Medulla oblongata (tissue), 1 donor: ENCODE measurements around the gene ZDHHC7.
"Not testable (repeated sequence)": the region's sequence is repeated elsewhere in the genome, so short reads cannot be mapped to it uniquely, and the experiment has no call there.

Experiments
- DNase-seq: peaks from one replicate; pipeline ENCODE4 v3.0.0-alpha.2; 2015; ENCODE audit errors: extremely low spot score

ZDHHC7 gene

GRCh38 chr16:84938616-84939015, 72.7 kb downstream of the ZDHHC7 start:
- not testable (repeated sequence) for DNase-seq

- DNase-seq = no peak
These were observed 73.9 kb downstream of the ZDHHC7 start for GRCh38 chr16:84937196-84938005.

DNA sequence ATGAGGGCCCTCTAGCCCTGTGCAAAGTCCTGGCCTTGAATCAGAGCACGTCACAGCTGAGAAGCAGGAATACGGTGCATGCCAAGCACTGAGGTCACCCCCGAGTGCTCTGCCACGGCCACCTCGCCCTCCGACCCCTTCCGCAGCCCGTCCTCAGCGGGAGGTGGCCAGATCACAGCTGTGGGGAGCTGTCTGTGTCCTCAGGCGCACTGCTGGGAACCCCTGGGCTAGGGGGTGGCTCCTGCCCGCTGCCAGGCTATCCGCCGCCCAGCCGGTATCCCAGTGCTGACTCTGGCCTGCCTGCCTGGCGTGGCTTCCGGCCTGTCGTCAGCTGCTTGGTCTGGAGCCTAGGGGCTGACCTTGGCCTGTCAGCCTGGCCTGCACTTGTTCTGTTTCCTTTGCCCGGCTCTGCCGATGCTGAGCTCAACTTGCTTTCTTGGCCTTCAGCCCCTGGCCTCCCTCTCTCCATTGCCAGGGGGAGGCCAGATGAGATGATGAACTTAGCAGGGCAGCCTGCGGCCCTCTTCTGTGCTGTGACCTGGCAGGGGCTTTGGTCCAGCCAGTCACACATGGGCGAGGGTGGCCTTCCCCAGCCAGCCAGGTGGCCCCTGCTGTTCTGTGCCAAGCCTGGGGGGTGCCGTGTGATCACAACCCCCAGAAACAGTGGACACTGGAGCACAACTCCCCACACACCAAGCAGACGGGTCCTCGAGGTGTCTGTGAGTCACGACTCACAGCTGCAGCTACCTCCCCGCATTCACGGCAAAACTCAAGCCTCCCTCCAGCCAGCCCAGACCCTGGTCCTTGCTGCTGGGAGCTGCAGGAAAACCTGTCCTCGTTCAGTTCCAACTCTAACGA, 77.3 kb downstream of the ZDHHC7 start:
- DNase-seq = peak; percentile 79

DNA sequence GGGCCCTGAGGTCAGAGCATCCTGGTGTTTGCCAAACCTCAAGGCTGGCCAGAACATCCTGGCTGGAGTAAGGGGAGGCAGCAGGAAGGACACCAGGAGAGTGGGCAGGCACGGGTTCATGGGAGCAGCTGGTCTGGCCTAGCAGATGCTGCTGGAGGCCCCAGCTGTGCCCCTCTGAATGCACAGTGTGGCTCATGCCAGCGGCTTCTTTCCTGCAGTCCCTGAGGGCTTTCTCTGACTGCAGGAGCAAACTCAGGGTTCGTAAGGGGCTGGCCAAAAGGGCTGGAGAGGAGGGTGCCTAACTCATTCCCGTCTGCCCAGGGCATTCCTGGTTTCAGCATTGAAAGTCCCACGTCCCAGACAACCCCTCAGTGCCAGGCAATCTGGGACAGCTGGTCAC, 78.7 kb downstream of the ZDHHC7 start:
- DNase-seq = no peak

GRCh38 chr16:84931506-84931905, 79.8 kb downstream of the ZDHHC7 start:
- DNase-seq = no peak

- no peak for DNase-seq
These were observed 80.2 kb downstream of the ZDHHC7 start for GRCh38 chr16:84931107-84931494.

GRCh38 chr16:84930298-84931106, 80.8 kb downstream of the ZDHHC7 start:
- DNase-seq = no peak

DNA sequence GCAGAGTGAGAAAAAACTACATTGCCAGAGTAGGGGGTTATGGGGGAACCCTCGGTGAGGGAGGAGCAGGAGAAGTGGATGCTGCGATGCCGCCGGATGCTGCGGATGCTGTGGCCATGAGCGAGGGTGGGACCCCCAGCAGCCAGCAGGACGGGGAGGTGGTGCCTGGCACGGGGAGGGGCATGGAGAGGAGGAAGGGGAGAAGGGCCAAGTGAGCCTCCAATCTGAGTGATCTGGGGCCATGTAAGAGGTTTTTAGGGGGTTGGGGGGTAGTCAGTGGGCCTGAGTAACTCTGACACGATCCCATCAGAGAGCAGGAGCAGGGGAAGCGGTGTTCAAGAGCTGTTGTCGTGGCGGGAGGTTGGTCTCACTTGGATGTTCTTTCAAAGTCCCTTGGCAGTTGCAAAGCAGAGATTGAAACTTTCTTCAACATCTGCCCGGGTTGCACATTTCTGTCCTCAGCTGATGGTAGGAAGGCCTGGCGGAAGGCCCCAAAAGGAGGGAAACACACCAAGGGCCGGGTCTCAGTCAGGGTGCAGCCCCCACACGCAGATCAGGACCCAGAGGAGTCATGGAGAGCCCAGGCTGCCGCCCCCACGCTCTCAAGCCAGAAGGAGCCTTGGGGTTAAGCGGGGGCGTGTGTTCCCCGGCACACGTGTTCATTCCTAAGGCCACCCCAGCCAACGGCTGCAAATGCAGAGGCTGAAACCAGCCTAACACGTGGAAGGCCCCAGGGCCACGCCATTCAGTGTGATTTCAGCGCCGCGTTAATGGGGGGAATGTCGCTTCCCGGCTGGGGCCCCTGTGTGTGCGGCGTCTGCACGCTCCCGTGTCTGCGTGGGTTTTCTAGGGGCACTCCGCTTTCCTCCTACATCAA, 81.7 kb downstream of the ZDHHC7 start:
- no peak for DNase-seq

DNA sequence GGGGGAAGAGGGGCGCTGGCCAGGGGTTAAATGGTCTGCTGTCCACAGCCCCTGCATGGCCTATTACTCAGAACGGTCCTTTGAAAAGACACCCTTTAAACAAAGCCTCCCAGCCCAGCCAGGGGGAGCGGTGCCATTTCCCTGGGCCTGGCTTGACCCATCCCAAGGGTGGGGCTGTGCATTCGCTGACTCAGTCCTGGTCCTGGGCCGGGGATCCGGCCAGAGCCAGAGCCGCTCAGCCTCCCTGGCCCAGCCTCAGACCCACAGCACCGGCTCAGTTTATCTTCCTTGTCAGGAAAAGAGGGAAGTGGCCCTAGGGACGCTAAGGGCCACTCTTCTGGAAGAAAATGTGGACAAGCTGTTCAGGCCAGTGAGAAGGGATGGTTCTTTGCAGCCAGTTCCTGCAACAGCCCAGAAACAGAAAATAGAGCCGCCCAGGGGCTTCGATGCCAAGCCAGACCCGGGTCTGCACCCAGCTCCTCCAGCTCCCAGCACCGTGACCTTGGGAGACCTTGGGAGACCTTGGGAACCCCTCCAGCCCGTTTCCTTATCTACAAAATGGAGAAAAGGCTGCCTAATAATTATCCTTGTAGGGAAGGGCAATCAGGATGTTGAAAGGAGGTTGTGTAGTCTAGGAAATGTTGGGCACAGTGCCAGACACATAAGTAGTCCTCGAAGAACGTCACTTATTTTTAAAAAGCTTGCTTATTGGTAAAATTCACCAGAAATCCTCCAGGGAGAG, 82.5 kb downstream of the ZDHHC7 start:
- peak; percentile 48 for DNase-seq

GRCh38 chr16:84927621-84928591, 83.4 kb downstream of the ZDHHC7 start:
- no peak for DNase-seq

DNA sequence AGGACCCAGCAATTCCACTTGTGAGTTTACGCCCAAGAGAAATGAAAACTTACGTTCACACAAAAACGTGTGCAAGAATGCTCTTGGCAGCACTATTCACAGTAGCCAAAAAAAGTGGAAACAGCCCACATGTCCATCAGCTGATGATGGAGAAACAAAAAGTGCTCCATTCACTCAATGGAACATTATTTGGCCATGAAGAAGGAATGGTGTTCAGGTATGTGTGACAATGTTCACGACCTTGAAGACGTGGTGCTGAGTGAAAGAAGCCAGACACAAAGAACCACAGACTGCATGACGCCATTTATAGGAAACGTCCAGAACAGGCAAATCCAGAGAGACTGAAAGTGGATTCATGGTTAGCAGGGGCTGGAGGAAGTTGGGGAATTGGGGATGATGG, 84.9 kb downstream of the ZDHHC7 start:
- no peak for DNase-seq

GRCh38 chr16:84925773-84926372, 85.5 kb downstream of the ZDHHC7 start:
- no peak for DNase-seq

GRCh38 chr16:84925092-84925772, 86.1 kb downstream of the ZDHHC7 start:
- DNase-seq = peak; percentile 32

DNA sequence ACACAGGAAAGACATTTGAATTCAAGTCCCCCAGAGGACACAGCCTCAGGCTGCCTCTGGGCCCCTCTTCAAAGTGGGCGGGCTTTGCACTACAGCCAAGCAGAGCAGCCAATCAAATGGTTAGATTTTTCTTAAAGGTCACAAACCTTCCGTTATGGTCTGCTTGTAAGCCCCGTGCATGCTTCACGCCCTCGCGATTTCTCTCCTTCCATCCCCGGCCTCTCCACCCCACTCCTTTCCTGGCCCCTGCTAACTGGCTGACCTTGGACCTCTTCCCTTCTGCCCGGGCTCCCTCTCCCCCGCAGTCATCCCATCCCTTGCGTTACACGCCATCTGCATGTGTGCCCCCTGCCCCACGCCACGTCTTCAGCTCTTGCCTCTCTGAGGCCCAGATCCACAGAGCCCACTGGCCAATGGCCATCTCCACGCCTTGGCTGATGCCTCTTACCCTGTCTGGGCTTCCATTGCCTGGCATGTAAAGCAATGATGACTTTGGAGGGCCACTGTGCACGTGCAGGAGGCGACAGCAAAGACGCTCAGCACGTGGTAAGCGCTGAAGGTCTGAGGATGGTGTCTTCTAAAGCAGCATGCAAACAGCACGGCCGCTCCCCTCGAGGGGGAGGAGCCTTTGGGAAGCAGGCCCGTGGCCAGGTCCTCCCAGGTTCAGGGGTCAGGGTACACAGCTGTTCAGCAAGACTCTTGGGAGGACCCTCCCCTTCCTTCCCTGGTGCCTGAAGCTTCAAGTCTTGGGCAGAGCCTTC, 86.8 kb downstream of the ZDHHC7 start:
- DNase-seq = no peak
